Gastrocnemius medialis (tissue), 4 donors: Measurements from ENCODE around the gene PPP2R3B.

Experiments
- POLR2A ChIP-seq, 2 donors: fragments of 450-650 bp; IDR thresholded peaks; one replicate each; pipeline ENCODE4 v1.6.1; 2017; ENCODE audit warnings: antibody characterized with exemption in 2 of 2, mild to moderate bottlenecking in 2 of 2, moderate library complexity in 2 of 2
- TF ChIP-seq, protein P1 (sequence below), 5 experiments: fragments of 450-650 bp in 3 of 5; fragments of 200-600 bp in 2 of 5; sonication (generic) in 2 of 5; IDR thresholded peaks in 4 of 5; conservative IDR thresholded peaks in 1 of 5; 1 replicate in 4 of 5; 2 replicates in 1 of 5; pipeline ENCODE4 v1.5.1; 2016 to 2019; ENCODE audit warnings: antibody characterized with exemption in 5 of 5, mild to moderate bottlenecking in 3 of 5, moderate library complexity in 3 of 5

DNA sequence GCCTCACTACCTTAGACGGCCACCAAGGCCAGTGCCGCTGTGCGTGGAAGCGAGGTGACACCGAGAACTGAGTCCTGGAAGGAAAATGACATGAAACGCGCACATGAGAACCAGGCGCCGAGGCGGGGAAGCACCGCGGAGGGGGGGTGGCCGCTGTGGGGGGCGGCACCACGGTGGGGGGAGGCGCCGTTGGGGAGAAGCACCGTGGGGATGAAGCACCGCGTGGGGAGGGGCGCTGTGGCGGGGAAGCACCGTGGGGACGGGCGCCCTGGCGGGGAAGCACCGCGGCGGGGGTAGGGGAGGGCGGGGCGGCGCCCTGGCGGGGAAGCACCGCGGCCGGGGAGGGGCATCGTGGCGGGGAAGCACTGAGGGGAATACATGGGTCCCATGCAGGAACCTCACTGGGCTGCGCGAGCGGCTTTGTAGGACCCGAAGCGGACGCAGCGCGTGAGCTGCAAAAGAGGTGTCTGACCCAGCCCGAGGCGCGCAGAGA is 28.0 kb downstream of the PPP2R3B start:
- TF ChIP-seq, protein P1, sequence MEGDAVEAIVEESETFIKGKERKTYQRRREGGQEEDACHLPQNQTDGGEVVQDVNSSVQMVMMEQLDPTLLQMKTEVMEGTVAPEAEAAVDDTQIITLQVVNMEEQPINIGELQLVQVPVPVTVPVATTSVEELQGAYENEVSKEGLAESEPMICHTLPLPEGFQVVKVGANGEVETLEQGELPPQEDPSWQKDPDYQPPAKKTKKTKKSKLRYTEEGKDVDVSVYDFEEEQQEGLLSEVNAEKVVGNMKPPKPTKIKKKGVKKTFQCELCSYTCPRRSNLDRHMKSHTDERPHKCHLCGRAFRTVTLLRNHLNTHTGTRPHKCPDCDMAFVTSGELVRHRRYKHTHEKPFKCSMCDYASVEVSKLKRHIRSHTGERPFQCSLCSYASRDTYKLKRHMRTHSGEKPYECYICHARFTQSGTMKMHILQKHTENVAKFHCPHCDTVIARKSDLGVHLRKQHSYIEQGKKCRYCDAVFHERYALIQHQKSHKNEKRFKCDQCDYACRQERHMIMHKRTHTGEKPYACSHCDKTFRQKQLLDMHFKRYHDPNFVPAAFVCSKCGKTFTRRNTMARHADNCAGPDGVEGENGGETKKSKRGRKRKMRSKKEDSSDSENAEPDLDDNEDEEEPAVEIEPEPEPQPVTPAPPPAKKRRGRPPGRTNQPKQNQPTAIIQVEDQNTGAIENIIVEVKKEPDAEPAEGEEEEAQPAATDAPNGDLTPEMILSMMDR (IDR thresholded peaks at IDR 0.05 in 4 of 5, conservative IDR thresholded peaks at IDR 0.05 in 1 of 5), result no peak
- TF ChIP-seq POLR2A (IDR thresholded peaks at IDR 0.05), result no peak
